Epithelial cell of esophagus (primary cell): Measurements from ENCODE around the gene ZNF536.

ENCODE experiments used
- DNase-seq: peaks from one replicate; pipeline ENCODE4 v3.0.0; 2010; ENCODE audit warnings: low read depth
- H3K4me3 ChIP-seq: 2 replicates; pipeline ENCODE4 v1.5.1; 2011; ENCODE audit warnings: mild to moderate bottlenecking, low read length, control low read depth
- TF ChIP-seq, protein P1 (sequence below): IDR thresholded peaks from 2 replicates; pipeline ENCODE4 v1.5.1; 2011; ENCODE audit warnings: low read depth, mild to moderate bottlenecking, low read length, control low read depth, inconsistent platforms; ENCODE audit not compliant: insufficient read depth; ENCODE audit errors: missing control alignments

The ZNF536 gene

GRCh38 chr19:30449078-30449590 is 77.0 kb downstream of the ZNF536 start:
- DNase-seq = no peak
- TF ChIP-seq, protein P1, sequence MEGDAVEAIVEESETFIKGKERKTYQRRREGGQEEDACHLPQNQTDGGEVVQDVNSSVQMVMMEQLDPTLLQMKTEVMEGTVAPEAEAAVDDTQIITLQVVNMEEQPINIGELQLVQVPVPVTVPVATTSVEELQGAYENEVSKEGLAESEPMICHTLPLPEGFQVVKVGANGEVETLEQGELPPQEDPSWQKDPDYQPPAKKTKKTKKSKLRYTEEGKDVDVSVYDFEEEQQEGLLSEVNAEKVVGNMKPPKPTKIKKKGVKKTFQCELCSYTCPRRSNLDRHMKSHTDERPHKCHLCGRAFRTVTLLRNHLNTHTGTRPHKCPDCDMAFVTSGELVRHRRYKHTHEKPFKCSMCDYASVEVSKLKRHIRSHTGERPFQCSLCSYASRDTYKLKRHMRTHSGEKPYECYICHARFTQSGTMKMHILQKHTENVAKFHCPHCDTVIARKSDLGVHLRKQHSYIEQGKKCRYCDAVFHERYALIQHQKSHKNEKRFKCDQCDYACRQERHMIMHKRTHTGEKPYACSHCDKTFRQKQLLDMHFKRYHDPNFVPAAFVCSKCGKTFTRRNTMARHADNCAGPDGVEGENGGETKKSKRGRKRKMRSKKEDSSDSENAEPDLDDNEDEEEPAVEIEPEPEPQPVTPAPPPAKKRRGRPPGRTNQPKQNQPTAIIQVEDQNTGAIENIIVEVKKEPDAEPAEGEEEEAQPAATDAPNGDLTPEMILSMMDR = no peak
- no peak overlapping the region for H3K4me3 ChIP-seq

DNA sequence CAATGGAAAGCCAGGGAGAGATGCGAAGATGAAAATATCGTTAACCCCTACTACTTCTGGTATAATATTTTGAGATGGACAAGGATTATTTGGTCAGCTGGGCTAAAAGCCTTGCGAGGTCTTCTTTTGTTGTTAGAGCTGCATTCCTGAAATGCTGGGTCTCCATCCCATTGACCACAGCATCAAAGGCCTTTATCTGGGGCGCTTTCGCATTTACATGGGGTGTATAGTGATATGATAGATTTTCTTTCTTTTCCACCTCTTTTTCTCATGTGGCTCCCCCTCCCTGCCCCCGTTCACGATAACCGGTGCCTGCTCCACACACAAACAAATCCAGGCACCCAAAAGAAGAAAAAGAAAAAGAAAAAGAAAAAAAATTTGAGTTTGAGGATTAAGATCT is 77.5 kb downstream of the ZNF536 start:
- no peak for DNase-seq
- TF ChIP-seq, protein P1 = no peak
- no peak overlapping the region for H3K4me3 ChIP-seq

DNA sequence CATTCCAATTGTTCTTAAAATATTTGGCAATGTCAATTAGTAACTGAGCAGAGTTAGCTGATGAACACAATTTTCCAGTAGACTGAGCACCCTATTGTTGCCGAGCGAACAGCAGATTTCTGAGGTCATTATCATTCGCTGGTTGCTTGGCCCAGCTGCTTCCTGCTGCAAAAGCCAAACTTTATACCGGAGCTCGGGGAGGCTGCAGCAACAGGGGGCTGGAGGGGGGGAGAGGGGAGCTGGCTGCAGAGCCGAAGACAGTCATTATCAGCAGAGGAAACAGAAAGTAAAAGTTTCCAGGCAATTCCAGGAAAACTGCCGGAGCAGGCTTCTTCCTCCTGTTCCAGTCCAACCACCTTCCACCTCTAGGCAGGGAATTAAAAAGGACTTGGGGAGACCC is 77.9 kb downstream of the ZNF536 start:
- no peak for DNase-seq
- no peak overlapping the region for H3K4me3 ChIP-seq
- TF ChIP-seq, protein P1 = no peak

DNA sequence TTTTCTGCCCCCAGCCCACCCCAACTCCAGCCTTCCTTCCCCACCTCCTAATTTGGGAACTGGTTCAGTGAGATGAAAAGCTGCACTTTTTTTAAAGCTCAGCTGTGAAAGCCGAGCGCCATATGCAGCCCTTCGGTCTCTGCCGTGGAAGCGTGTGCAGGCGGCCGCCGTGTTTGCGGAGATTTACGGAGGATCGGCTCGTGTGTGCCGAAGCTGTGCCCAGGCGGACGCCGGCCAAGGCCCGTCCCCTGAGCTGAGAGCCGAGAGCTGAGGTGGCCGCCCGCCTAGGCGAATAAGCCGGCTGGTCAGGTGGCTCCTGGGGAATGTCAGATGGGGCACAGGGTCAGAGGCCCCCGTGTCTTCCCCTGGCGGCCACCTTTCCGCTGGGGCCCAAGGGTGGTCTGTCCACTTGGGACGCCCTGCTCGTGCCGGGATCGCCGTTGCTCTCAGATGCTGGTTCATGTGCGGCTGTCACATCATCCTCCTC is 78.7 kb downstream of the ZNF536 start:
- TF ChIP-seq, protein P1 = no peak
- H3K4me3 ChIP-seq = no peak overlapping the region
- DNase-seq = no peak

DNA sequence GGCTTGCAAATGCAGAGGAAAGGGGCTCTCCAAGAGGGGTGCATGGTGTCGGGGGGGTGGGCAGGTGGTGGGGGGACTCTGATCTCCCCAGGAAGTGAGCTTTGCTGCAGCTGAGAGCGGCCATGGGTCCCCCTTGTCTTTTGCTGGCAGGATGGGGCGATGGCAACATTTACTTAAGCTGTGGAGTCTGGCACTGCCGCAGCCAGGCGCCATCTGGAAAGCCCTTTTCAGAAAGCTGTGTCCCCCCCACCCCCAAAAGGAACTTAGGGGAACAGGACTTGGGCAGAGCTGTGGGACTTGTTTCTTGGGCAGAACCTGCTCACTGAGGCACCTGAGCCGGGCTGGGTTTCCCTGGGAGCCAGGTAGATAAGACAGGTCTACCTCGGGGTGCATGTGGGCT is 80.7 kb downstream of the ZNF536 start:
- H3K4me3 ChIP-seq = no peak overlapping the region
- no peak for DNase-seq
- TF ChIP-seq, protein P1 = no peak

GRCh38 chr19:30453743-30454142 is 81.6 kb downstream of the ZNF536 start:
- DNase-seq = no peak
- TF ChIP-seq, protein P1 = no peak
- H3K4me3 ChIP-seq = no peak overlapping the region

DNA sequence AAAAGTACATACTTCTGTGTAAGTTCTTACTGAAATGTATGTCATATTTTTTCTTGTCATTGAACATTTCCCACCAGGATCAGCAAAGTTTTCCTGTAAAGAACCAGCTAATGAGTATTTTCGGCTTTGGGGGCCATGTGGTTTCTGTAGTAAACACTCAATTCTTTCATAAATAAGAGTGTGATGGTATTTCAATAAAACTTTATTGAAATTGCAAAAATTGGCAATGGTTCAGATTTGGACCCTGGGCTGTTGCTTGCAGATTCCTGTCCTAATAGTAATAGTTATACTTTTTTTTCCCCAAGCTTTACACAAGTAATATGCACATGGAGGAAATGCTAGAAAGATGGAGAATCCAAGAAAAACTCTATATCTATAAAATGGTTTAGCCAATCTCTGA is 83.7 kb downstream of the ZNF536 start:
- no peak for DNase-seq
- TF ChIP-seq, protein P1 = no peak
- no peak overlapping the region for H3K4me3 ChIP-seq
